ENCODE results near the gene PKD1L1. TPM values are rescaled to one million over a fixed set of nuclear protein-coding genes. Genes with fewer than 3 reads are reported as not detected.
"Not testable (repeated sequence)": the region's sequence is repeated elsewhere in the genome, so short reads cannot be mapped to it uniquely, and the experiment has no call there.

PKD1L1 gene
- total RNA-seq, 2 experiments from 2014 or later: 0.08 to 0.12 TPM

GRCh38 chr7:47758546-47758945 is 189.7 kb downstream of the PKD1L1 start:
- H3K4me1 Mint-ChIP-seq: no peaks in the 10 kb centered on the region
- no peak overlapping the region for H3K27ac Mint-ChIP-seq
- H3K36me3 Mint-ChIP-seq (ENCODE audit: low read depth): no peaks in the 10 kb centered on the region
- no peak overlapping the region for H3K4me3 Mint-ChIP-seq
- H3K9me3 Mint-ChIP-seq: no peaks in the 10 kb centered on the region
- CTCF ChIA-PET: no interaction called here
- no peak for DNase-seq
- peaks cover 3% of the 10 kb centered on the region for H3K27me3 Mint-ChIP-seq
- POLR2A ChIA-PET: no interaction called here

GRCh38 chr7:47757921-47758411 is 190.3 kb downstream of the PKD1L1 start:
- H3K36me3 Mint-ChIP-seq (ENCODE audit: low read depth): no peaks in the 10 kb centered on the region
- H3K4me3 Mint-ChIP-seq: no peak overlapping the region
- no peak for DNase-seq
- ChIA-PET CTCF (no interaction called here), POLR2A (no interaction called here)
- no peaks in the 10 kb centered on the region for H3K4me1 Mint-ChIP-seq
- H3K27ac Mint-ChIP-seq: no peak overlapping the region
- no peaks in the 10 kb centered on the region for H3K9me3 Mint-ChIP-seq
- H3K27me3 Mint-ChIP-seq: peaks cover 3% of the 10 kb centered on the region

- ChIA-PET POLR2A (no interaction called here), CTCF (no interaction called here)
- H3K27ac Mint-ChIP-seq: no peak overlapping the region
- no peaks in the 10 kb centered on the region for H3K4me1 Mint-ChIP-seq
- peaks cover 3% of the 10 kb centered on the region for H3K27me3 Mint-ChIP-seq
- DNase-seq: no peak
- H3K36me3 Mint-ChIP-seq (ENCODE audit: low read depth): no peaks in the 10 kb centered on the region
- H3K9me3 Mint-ChIP-seq: no peaks in the 10 kb centered on the region
- H3K4me3 Mint-ChIP-seq: no peak overlapping the region
Observed at GRCh38 chr7:47756636-47757035, 191.6 kb downstream of the PKD1L1 start.

- ChIA-PET POLR2A (no interaction called here), CTCF (no interaction called here)
- Mint-ChIP-seq H3K4me1 (peaks cover 7% of the 10 kb centered on the region), H3K27ac (no peak overlapping the region), H3K4me3 (no peak overlapping the region), H3K36me3 (ENCODE audit: low read depth) (no peaks in the 10 kb centered on the region), H3K9me3 (no peaks in the 10 kb centered on the region), H3K27me3 (peaks cover 3% of the 10 kb centered on the region)
- DNase-seq: no peak
Observed at GRCh38 chr7:47755248-47755647, 193.0 kb downstream of the PKD1L1 start.

- H3K9me3 Mint-ChIP-seq; POLR2A ChIA-PET; DNase-seq; CTCF ChIA-PET; H3K27ac Mint-ChIP-seq; H3K4me1 Mint-ChIP-seq; H3K27me3 Mint-ChIP-seq; H3K4me3 Mint-ChIP-seq; H3K36me3 Mint-ChIP-seq (ENCODE audit: low read depth): not testable (repeated sequence)
Observed at GRCh38 chr7:47751724-47752123, 196.5 kb downstream of the PKD1L1 start.

- H3K27ac Mint-ChIP-seq: no peak overlapping the region
- peaks cover 7% of the 10 kb centered on the region for H3K4me1 Mint-ChIP-seq
- H3K27me3 Mint-ChIP-seq: no peaks in the 10 kb centered on the region
- H3K4me3 Mint-ChIP-seq: no peak overlapping the region
- ChIA-PET CTCF (no interaction called here), POLR2A (no interaction called here)
- no peaks in the 10 kb centered on the region for H3K36me3 Mint-ChIP-seq (ENCODE audit: low read depth)
- no peaks in the 10 kb centered on the region for H3K9me3 Mint-ChIP-seq
- DNase-seq: peak; percentile 6
Observed at GRCh38 chr7:47751043-47751442, 197.2 kb downstream of the PKD1L1 start.

GRCh38 chr7:47748041-47748440 is 200.2 kb downstream of the PKD1L1 start:
- CTCF ChIA-PET: no interaction called here
- no peak overlapping the region for H3K4me3 Mint-ChIP-seq
- POLR2A ChIA-PET: no interaction called here

GRCh38 chr7:47747160-47747559 is 201.1 kb downstream of the PKD1L1 start:
- Mint-ChIP-seq H3K36me3 (ENCODE audit: low read depth) (no peaks in the 10 kb centered on the region), H3K9me3 (no peaks in the 10 kb centered on the region), H3K27ac (no peak overlapping the region), H3K4me1 (peaks cover 7% of the 10 kb centered on the region), H3K27me3 (peaks cover 2% of the 10 kb centered on the region), H3K4me3 (no peak overlapping the region)
- ChIA-PET CTCF (no interaction called here), POLR2A (no interaction called here)
- DNase-seq: no peak

More at GRCh38 chr7:47748041-47748440, 200.2 kb downstream of the PKD1L1 start:
- H3K9me3 Mint-ChIP-seq: no peaks in the 10 kb centered on the region
- H3K4me1 Mint-ChIP-seq: peaks cover 7% of the 10 kb centered on the region
- peaks cover 2% of the 10 kb centered on the region for H3K27me3 Mint-ChIP-seq
- no peaks in the 10 kb centered on the region for H3K36me3 Mint-ChIP-seq (ENCODE audit: low read depth)
- H3K27ac Mint-ChIP-seq: no peak overlapping the region
- DNase-seq: no peak

- CTCF ChIA-PET: no interaction called here
- Mint-ChIP-seq H3K4me1 (peaks cover 7% of the 10 kb centered on the region), H3K27ac (no peak overlapping the region), H3K27me3 (peaks cover 2% of the 10 kb centered on the region), H3K36me3 (ENCODE audit: low read depth) (no peaks in the 10 kb centered on the region), H3K4me3 (no peak overlapping the region), H3K9me3 (no peaks in the 10 kb centered on the region)
- POLR2A ChIA-PET: no interaction called here
- DNase-seq: no peak
Observed at GRCh38 chr7:47746468-47746867, 201.8 kb downstream of the PKD1L1 start.

GRCh38 chr7:47744883-47745282 is 203.4 kb downstream of the PKD1L1 start:
- Mint-ChIP-seq H3K9me3 (no peaks in the 10 kb centered on the region), H3K27ac (no peak overlapping the region), H3K27me3 (peaks cover 2% of the 10 kb centered on the region), H3K36me3 (ENCODE audit: low read depth) (no peaks in the 10 kb centered on the region), H3K4me1 (no peaks in the 10 kb centered on the region), H3K4me3 (no peak overlapping the region)
- ChIA-PET CTCF (no interaction called here), POLR2A (no interaction called here)
- DNase-seq: no peak

- Mint-ChIP-seq H3K9me3 (no peaks in the 10 kb centered on the region), H3K4me1 (no peaks in the 10 kb centered on the region), H3K4me3 (no peak overlapping the region), H3K27ac (no peak overlapping the region), H3K36me3 (ENCODE audit: low read depth) (no peaks in the 10 kb centered on the region), H3K27me3 (peaks cover 2% of the 10 kb centered on the region)
- CTCF ChIA-PET: no interaction called here
- DNase-seq: no peak
- POLR2A ChIA-PET: no interaction called here
Observed at GRCh38 chr7:47743965-47744591, 204.2 kb downstream of the PKD1L1 start.

- DNase-seq: no peak
- CTCF ChIA-PET: no interaction called here
- POLR2A ChIA-PET: no interaction called here
- Mint-ChIP-seq H3K9me3 (no peaks in the 10 kb centered on the region), H3K36me3 (ENCODE audit: low read depth) (no peaks in the 10 kb centered on the region), H3K4me3 (no peak overlapping the region), H3K27ac (no peak overlapping the region), H3K27me3 (peaks cover 2% of the 10 kb centered on the region), H3K4me1 (no peaks in the 10 kb centered on the region)
Observed at GRCh38 chr7:47741984-47742383, 206.3 kb downstream of the PKD1L1 start.

- Mint-ChIP-seq H3K4me1 (no peaks in the 10 kb centered on the region), H3K27ac (no peak overlapping the region), H3K9me3 (no peaks in the 10 kb centered on the region), H3K4me3 (no peak overlapping the region), H3K27me3 (peaks cover 2% of the 10 kb centered on the region), H3K36me3 (ENCODE audit: low read depth) (no peaks in the 10 kb centered on the region)
- CTCF ChIA-PET: no interaction called here
- POLR2A ChIA-PET: no interaction called here
- DNase-seq: no peak
Observed at GRCh38 chr7:47739891-47740290, 208.4 kb downstream of the PKD1L1 start.

- Mint-ChIP-seq H3K9me3 (no peaks in the 10 kb centered on the region), H3K36me3 (ENCODE audit: low read depth) (no peaks in the 10 kb centered on the region), H3K27me3 (peaks cover 2% of the 10 kb centered on the region), H3K4me3 (no peak overlapping the region), H3K27ac (no peak overlapping the region), H3K4me1 (no peaks in the 10 kb centered on the region)
- ChIA-PET CTCF (no interaction called here), POLR2A (no interaction called here)
- DNase-seq: no peak
Observed at GRCh38 chr7:47739301-47739875, 208.9 kb downstream of the PKD1L1 start.
